GM12878 (cell line): ENCODE measurements around the gene TSPO2. TPM values are rescaled to one million over a fixed set of nuclear protein-coding genes. Genes with fewer than 3 reads are reported as not detected.

Source experiments
- NFIC ChIP-seq: IDR thresholded peaks from 2 replicates; pipeline ENCODE4 v1.6.1; 2012; ENCODE audit warnings: low read depth, mild to moderate bottlenecking, inconsistent platforms, low read length, moderate library complexity
- RELB ChIP-seq: fragments of 450-650 bp; IDR thresholded peaks from 2 replicates; pipeline ENCODE4 v1.6.1; 2017; ENCODE audit warnings: low read depth, mild to moderate bottlenecking, moderate library complexity
- SIN3A ChIP-seq: IDR thresholded peaks from 2 replicates; pipeline ENCODE4 v1.6.1; 2012; ENCODE audit warnings: low read depth, low read length, improper control_type of control experiment
- ZNF592 ChIP-seq: fragments of 450-650 bp; IDR thresholded peaks from 2 replicates; pipeline ENCODE4 v1.6.1; 2017; ENCODE audit warnings: mild to moderate bottlenecking, moderate library complexity
- polyA plus RNA-seq, 11 experiments: library from polyadenylated mRNA; depleted of rRNA in 4 of 11; unstranded in 6 of 11; stranded (reverse) in 5 of 11; fragments of >200 nt; fragmentation: Nextera tagmentation in 4 of 11; fragmentation: Illumina TruSeq in 1 of 11; extraction: Ambion mirVana in 4 of 11; extraction: Trizol in 1 of 11; gene quantifications; 1 replicate in 1 of 11; 2 replicates in 10 of 11; pipeline versions ENCODE4 v1.2.1 to v1.2.3, GENCODE V29; 2011 to 2016; ENCODE audit warnings: inconsistent platforms in 2 of 11, missing spikeins in 2 of 11, low read depth in 1 of 11
- total RNA-seq, 4 experiments: library from RNA; depleted of rRNA in 3 of 4; stranded (reverse); fragments of >200 nt in 3 of 4; fragmentation: Illumina TruSeq in 1 of 4; extraction: Trizol in 1 of 4; gene quantifications; 2 replicates each; pipeline versions ENCODE4 v1.2.1 to v1.2.3, GENCODE V29; 2013 to 2021

The TSPO2 gene
- total and polyA plus RNA-seq, 10 of the 15 experiments (the other 5 are each of a cell fraction or from before 2014, with no cell fraction given), result not detected

DNA sequence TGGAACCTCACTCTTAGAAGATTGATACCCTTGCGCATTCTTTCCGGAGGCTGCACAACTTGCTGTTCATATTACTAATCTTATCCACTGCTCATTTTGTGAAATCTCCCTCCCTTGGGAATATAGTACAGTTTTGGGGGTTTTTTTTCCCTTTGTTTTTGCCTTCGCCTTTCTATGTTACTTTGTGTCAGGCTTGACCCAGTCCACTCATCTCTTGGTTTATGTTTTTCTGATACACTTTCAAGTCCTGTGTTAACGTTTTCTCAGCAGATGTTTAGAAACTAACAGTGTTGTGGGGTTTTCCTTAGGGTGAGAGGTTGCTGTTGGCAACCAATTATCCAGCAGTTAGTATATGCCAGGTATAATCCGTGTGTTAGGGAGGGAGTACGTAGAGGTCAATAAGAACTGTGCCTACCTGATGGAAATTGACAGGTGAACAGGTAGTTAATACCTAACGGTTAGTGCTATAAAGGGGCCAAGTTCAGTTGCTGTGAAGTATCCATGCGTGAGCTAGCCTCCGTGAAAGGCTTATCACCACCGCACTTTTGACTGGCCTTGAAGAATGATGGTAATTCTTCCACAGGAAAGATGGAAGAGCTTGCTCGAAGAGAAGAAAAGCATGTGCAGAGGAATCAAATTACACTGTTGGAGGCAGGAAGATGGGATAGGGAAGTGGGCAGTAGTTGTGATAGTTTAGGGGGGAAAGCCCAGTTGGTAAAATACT is 31.9 kb downstream of the TSPO2 start (continued):
- TF ChIP-seq RELB (0 out of 2 replicates have a peak, but pooled peaks have one; percentile 34), SIN3A (0 out of 2 replicates have a peak, but pooled peaks have one; percentile 25), NFIC (0 out of 2 replicates have a peak, but pooled peaks have one; percentile 29), ZNF592 (no peak)
